ENCODE data around the gene ACOXL.

The ACOXL gene

DNA sequence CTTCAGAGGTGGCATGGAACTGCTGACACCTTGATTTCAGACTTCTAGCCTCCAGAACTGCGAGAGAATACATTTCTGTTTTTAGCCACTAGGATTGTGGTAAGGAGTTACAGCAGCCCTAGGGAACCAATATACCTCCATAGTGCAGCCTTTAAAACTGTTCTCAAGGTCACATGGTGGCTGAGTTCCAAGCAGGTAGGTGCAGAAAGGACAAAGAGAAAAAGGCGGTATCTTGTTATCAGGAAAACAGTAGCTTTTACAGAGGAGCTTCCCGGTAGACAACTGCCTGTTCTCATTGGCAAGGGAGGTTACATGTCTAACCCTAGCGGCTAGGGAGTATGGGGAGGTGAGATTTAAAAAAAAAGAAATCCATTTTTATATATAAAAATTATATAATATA, 292.1 kb downstream of the ACOXL start:
- H3K27me3 ChIP-seq (ENCODE audit: insufficient read depth, low read length), result no peaks in the 10 kb centered on the region
- WGBS, result 96% methylated on average over 3 of the region's 4 CpGs
- H3K9me3 ChIP-seq (ENCODE audit: insufficient read depth, low read depth, low read length), result 0 out of 2 replicates have a peak, but pooled peaks cover 3% of the 10 kb centered on the region

GRCh38 chr2:111025288-111025687, 292.9 kb downstream of the ACOXL start:
- Histone ChIP-seq H3K9me3 (ENCODE audit: insufficient read depth, low read depth, low read length) (0 out of 2 replicates have a peak, but pooled peaks cover 3% of the 10 kb centered on the region), H3K4me3 (ENCODE audit: low read length) (no peak overlapping the region), H3K27me3 (ENCODE audit: insufficient read depth, low read length) (no peaks in the 10 kb centered on the region), H3K4me1 (ENCODE audit: insufficient read depth, low read length) (peaks cover 14% of the 10 kb centered on the region), H3K36me3 (ENCODE audit: insufficient read depth, low read length) (no peaks in the 10 kb centered on the region), H3K9ac (ENCODE audit: low read depth, low read length) (no peak overlapping the region), H3K27ac (ENCODE audit: low read depth, low read length) (no peak overlapping the region)
- whole genome bisulfite sequencing, result 95% methylated on average over 4 of the region's 4 CpGs

More for the DNA sequence above, 292.1 kb downstream of the ACOXL start:
- Histone ChIP-seq H3K4me1 (ENCODE audit: insufficient read depth, low read length) (peaks cover 6% of the 10 kb centered on the region), H3K36me3 (ENCODE audit: insufficient read depth, low read length) (no peaks in the 10 kb centered on the region), H3K4me3 (ENCODE audit: low read length) (no peak overlapping the region), H3K9ac (ENCODE audit: low read depth, low read length) (no peak overlapping the region), H3K27ac (ENCODE audit: low read depth, low read length) (no peak overlapping the region)

DNA sequence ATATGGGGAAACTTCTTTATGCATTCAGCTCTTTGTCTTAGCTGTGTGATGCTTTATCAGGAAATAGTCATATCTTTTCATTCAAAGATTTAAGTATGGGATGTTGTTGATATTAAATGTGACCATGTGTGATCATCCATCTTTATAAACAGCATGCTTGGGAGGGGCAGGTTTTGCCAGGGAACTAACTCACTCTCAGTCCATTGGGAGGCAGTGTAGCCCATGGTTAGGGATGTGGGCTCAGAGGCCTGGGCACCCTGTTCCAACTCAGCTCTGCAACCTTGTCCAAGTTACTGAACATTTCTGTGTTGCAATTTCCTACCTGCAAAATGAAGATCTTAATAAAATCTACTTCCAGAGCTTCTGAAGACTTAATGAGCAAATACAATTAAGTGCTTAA, 296.3 kb downstream of the ACOXL start:
- no peak overlapping the region for H3K4me3 ChIP-seq (ENCODE audit: low read length)
- peaks cover 20% of the 10 kb centered on the region for H3K4me1 ChIP-seq (ENCODE audit: insufficient read depth, low read length)
- H3K36me3 ChIP-seq (ENCODE audit: insufficient read depth, low read length), result no peaks in the 10 kb centered on the region
- 0 out of 2 replicates have a peak, but pooled peaks cover 3% of the 10 kb centered on the region for H3K9me3 ChIP-seq (ENCODE audit: insufficient read depth, low read depth, low read length)
- no peak overlapping the region for H3K9ac ChIP-seq (ENCODE audit: low read depth, low read length)
- no peaks in the 10 kb centered on the region for H3K27me3 ChIP-seq (ENCODE audit: insufficient read depth, low read length)
- no peak overlapping the region for H3K27ac ChIP-seq (ENCODE audit: low read depth, low read length)

GRCh38 chr2:111029181-111029927, 297.0 kb downstream of the ACOXL start:
- Histone ChIP-seq H3K27me3 (ENCODE audit: insufficient read depth, low read length) (no peaks in the 10 kb centered on the region), H3K4me1 (ENCODE audit: insufficient read depth, low read length) (peaks cover 20% of the 10 kb centered on the region), H3K9ac (ENCODE audit: low read depth, low read length) (no peak overlapping the region), H3K9me3 (ENCODE audit: insufficient read depth, low read depth, low read length) (0 out of 2 replicates have a peak, but pooled peaks cover 3% of the 10 kb centered on the region), H3K4me3 (ENCODE audit: low read length) (no peak overlapping the region), H3K36me3 (ENCODE audit: insufficient read depth, low read length) (no peaks in the 10 kb centered on the region), H3K27ac (ENCODE audit: low read depth, low read length) (peak overlapping the region; percentile 51; the same call in 1 of the 2 replicates)
- 68% methylated on average over 6 of the region's 7 CpGs for WGBS

DNA sequence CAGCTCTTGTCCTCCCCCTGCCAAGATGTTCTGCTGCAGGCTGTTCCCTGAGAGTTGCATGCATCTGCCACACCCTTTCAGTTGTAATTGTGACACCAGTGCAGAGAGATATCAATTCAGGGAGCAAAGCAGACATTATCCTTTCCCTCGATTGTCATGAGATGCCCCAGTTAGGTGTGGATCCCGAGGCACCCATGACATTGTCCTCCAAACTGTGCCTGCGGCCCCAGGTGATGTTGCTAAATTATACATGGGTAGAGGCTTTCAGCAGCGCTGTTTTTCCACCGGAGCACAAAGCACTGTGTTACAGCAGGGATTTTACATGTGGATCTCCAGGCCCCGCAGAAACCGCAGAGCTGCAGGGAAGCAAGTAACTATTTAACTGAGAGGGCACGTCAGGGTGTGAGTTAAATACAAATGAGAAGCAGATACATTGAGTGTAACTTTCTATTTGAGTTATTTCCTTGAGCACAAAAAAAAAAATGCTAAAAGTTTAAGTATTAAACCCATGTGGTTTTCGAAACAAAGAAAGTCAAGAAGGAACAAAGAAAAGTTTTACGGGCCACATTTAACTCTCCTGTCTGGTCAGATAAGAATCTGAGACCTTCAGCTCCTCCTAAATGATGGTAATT, 298.0 kb downstream of the ACOXL start:
- Histone ChIP-seq H3K27me3 (ENCODE audit: insufficient read depth, low read length) (no peaks in the 10 kb centered on the region), H3K4me1 (ENCODE audit: insufficient read depth, low read length) (peaks cover 20% of the 10 kb centered on the region), H3K4me3 (ENCODE audit: low read length) (no peak overlapping the region), H3K27ac (ENCODE audit: low read depth, low read length) (no peak overlapping the region; the same call in 1 of the 2 replicates), H3K36me3 (ENCODE audit: insufficient read depth, low read length) (no peaks in the 10 kb centered on the region), H3K9ac (ENCODE audit: low read depth, low read length) (no peak overlapping the region), H3K9me3 (ENCODE audit: insufficient read depth, low read depth, low read length) (0 out of 2 replicates have a peak, but pooled peaks cover 3% of the 10 kb centered on the region)
- 82% methylated on average over 10 of the region's 10 CpGs for WGBS

GRCh38 chr2:111030945-111031344, 298.6 kb downstream of the ACOXL start:
- peaks cover 20% of the 10 kb centered on the region for H3K4me1 ChIP-seq (ENCODE audit: insufficient read depth, low read length)
- no peaks in the 10 kb centered on the region for H3K36me3 ChIP-seq (ENCODE audit: insufficient read depth, low read length)
- H3K9me3 ChIP-seq (ENCODE audit: insufficient read depth, low read depth, low read length), result 0 out of 2 replicates have a peak, but pooled peaks cover 3% of the 10 kb centered on the region
- WGBS, result 40% methylated on average over 2 of the region's 2 CpGs
- no peak overlapping the region for H3K4me3 ChIP-seq (ENCODE audit: low read length)
- H3K27me3 ChIP-seq (ENCODE audit: insufficient read depth, low read length), result no peaks in the 10 kb centered on the region
- no peak overlapping the region for H3K9ac ChIP-seq (ENCODE audit: low read depth, low read length)
- H3K27ac ChIP-seq (ENCODE audit: low read depth, low read length), result no peak overlapping the region

GRCh38 chr2:111031546-111032478, 299.4 kb downstream of the ACOXL start:
- Histone ChIP-seq H3K27me3 (ENCODE audit: insufficient read depth, low read length) (no peaks in the 10 kb centered on the region), H3K9ac (ENCODE audit: low read depth, low read length) (no peak overlapping the region), H3K9me3 (ENCODE audit: insufficient read depth, low read depth, low read length) (0 out of 2 replicates have a peak, but pooled peaks cover 3% of the 10 kb centered on the region), H3K36me3 (ENCODE audit: insufficient read depth, low read length) (no peaks in the 10 kb centered on the region), H3K4me3 (ENCODE audit: low read length) (no peak overlapping the region), H3K27ac (ENCODE audit: low read depth, low read length) (no peak overlapping the region), H3K4me1 (ENCODE audit: insufficient read depth, low read length) (peaks cover 20% of the 10 kb centered on the region)
- 90% methylated on average over 15 of the region's 15 CpGs for WGBS

DNA sequence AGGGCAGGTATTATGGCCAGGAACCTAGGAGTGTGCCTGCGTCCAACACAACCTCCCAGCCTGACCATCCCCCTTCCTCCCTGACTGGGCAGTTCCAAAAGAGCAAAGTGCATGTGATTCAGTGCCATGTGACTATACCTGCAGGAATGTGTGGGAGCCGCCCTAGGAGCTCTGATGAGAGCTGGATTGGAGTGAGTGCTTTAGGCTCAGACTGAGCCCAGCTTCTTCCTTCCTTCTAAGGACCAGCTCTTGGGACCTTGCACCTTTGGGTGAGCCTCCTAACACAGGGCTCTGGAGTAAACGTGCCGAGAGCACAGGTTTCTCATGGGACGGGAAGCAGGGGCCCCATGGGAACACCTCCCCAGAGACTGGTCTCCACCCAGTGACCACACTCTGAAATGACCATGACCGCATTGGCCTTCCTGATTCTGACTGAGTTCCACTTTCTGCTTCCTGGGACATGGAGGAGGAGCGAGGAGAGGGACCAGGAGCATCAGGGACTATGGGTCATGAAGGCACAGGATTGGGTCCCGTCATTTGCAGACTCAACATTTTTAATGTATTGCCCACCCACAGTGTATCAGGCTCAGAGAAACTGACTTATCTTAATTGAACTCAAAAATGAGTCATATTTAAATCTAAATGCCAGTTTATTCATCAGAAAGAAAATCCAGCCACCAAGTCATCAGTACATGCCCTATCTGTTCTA, 300.5 kb downstream of the ACOXL start:
- Histone ChIP-seq H3K27me3 (ENCODE audit: insufficient read depth, low read length) (no peaks in the 10 kb centered on the region), H3K4me1 (ENCODE audit: insufficient read depth, low read length) (peaks cover 20% of the 10 kb centered on the region), H3K9ac (ENCODE audit: low read depth, low read length) (no peak overlapping the region), H3K9me3 (ENCODE audit: insufficient read depth, low read depth, low read length) (0 out of 2 replicates have a peak, but pooled peaks cover 3% of the 10 kb centered on the region), H3K4me3 (ENCODE audit: low read length) (no peak overlapping the region), H3K27ac (ENCODE audit: low read depth, low read length) (no peak overlapping the region), H3K36me3 (ENCODE audit: insufficient read depth, low read length) (no peaks in the 10 kb centered on the region)
- WGBS, result 91% methylated on average over 8 of the region's 8 CpGs

GRCh38 chr2:111034146-111034545, 301.8 kb downstream of the ACOXL start:
- H3K27me3 ChIP-seq (ENCODE audit: insufficient read depth, low read length), result no peaks in the 10 kb centered on the region

DNA sequence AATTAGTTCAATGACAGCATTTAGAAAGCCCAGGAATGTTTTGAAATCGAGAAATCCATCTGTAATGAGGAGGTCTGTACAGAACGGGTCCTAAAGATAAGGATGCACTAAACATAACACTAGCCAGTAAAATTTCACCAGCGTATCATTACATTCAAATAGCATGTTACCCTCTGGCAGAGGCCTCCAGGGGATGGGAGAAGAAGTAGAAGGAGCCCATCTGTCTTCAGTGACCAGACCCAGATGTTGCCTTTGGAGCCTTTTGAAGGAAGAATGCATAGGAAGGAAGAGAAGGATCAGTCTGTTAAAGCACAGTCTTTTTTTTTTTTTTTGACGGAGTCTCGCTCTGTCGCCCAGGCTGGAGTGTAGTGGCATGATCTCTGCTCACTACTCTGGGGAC, 302.2 kb downstream of the ACOXL start:
- no peak overlapping the region for H3K27ac ChIP-seq (ENCODE audit: low read depth, low read length)
- no peaks in the 10 kb centered on the region for H3K36me3 ChIP-seq (ENCODE audit: insufficient read depth, low read length)
- no peak overlapping the region for H3K4me3 ChIP-seq (ENCODE audit: low read length)
- H3K9me3 ChIP-seq (ENCODE audit: insufficient read depth, low read depth, low read length), result no peaks in the 10 kb centered on the region
- 97% methylated on average over 5 of the region's 6 CpGs for WGBS
- no peaks in the 10 kb centered on the region for H3K27me3 ChIP-seq (ENCODE audit: insufficient read depth, low read length)
- H3K4me1 ChIP-seq (ENCODE audit: insufficient read depth, low read length), result peaks cover 13% of the 10 kb centered on the region
- H3K9ac ChIP-seq (ENCODE audit: low read depth, low read length), result no peak overlapping the region

More at GRCh38 chr2:111034146-111034545, 301.8 kb downstream of the ACOXL start:
- 100% methylated on average over 2 of the region's 4 CpGs for WGBS
- Histone ChIP-seq H3K4me3 (ENCODE audit: low read length) (no peak overlapping the region), H3K4me1 (ENCODE audit: insufficient read depth, low read length) (peaks cover 18% of the 10 kb centered on the region), H3K27ac (ENCODE audit: low read depth, low read length) (no peak overlapping the region), H3K36me3 (ENCODE audit: insufficient read depth, low read length) (no peaks in the 10 kb centered on the region), H3K9me3 (ENCODE audit: insufficient read depth, low read depth, low read length) (no peaks in the 10 kb centered on the region), H3K9ac (ENCODE audit: low read depth, low read length) (no peak overlapping the region)
